GM19025 (cell line): ENCODE data around the gene PCBD2.
"Not testable (repeated sequence)": the region's sequence is repeated elsewhere in the genome, so short reads cannot be mapped to it uniquely, and the experiment has no call there.

Experiments used
- ATAC-seq: cut with Tn5 transposase; IDR thresholded peaks from one replicate; pipeline ENCODE4 v1.9.1; 2021; ENCODE audit warnings: mild to moderate bottlenecking, low read depth, moderate library complexity; ENCODE audit not compliant: unreplicated experiment

PCBD2 gene

DNA sequence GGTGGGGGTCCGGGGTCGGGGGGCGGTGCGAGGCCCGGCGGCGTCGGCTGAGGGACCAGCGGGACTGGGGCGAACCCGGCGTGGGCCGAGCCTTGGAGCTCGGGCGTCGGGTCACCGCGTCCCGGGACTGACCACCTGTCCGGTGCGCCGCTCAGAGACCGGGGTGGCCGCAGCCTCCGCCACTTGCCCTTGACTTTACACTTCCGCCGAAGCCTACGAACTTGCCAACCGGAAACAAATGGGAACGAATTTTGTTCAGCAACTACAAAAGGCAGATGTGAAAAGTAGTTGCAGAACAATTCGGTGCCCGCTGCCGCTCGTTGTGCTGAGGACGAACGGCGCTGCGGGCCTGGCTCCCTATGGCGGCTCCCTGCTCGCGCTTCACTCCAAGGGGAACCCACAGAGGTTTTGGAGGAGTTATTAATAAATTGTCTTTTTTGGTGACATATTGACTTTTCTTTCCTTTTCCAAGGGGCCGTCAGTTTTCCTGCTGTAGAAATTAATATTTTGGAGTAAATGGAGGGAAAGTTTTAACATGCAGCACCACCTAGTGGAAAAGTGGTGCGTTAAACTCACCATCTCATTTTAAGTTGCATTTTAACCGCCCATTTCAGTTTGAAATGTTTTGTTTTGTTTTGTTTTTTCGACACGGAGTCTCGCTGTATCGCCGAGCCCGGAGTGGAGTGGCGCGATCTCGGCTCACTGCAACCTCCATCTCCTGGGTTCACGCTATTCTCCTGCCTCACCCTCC is 490 bp downstream of the PCBD2 start:
- ATAC-seq: peak; percentile 28

DNA sequence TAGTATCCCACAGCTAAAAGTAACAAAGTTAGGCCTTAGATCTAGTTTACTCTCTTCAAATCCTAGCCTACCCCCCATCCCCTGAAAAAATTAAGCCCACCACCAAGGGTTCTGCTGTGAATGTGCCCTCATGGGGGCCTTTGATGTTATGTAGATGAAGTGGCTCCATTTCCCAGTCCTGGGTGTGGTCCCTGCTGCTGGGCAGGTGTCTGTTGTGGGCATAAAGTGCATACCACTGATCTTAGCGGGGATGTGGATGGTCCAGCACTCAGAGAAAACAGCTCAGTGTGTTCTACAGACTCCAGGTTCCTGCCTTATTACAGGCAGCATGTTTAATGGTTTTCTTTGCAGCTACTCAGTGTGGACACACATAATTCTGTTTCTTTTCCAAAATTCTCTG is 1.9 kb downstream of the PCBD2 start:
- no peak for ATAC-seq

- not testable (repeated sequence) for ATAC-seq
These were observed 5.8 kb downstream of the PCBD2 start for GRCh38 chr5:134910752-134911151.

- ATAC-seq: no peak
These were observed 6.6 kb downstream of the PCBD2 start for GRCh38 chr5:134911285-134912206.

DNA sequence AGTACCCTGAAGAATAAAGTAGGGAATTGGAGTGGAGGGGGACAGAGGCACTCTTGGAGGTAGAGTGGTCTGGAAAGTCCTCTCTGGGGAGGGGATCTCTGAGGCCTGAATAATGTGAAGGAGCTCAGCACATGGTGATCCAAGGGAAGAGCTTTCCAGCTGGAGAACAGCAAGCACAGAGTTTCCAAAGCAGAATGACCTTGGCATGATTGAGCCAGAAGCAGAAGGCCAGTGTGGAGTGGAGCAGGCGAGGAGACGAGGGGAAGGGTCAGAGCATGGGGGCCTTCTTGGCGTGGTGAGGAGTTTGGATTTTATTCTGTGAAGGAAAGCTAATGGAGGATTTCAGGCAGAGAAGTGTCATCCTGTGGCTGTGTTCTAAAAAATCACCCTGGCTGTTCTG is 8.3 kb downstream of the PCBD2 start:
- no peak for ATAC-seq

DNA sequence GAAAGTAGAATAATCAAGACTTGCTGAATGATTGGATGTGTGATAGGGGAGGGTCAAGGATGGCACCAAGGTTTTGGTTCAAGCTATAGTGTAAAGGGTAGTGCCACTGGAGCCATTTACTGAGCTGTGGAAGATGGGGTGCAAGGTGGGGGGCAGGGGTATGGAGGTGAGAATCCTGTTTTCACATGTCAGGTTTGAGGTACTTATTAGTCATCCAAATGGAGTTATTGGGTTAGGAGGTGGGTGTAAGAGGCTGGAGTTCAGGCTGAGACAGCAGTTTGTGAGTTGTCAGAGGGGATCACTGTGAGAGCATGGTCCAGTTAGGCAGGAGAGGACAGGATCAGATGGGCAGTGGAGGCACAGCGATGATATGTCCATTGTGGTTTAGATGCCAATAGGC is 8.9 kb downstream of the PCBD2 start:
- no peak for ATAC-seq

GRCh38 chr5:134917070-134917815 is 12.3 kb downstream of the PCBD2 start:
- ATAC-seq: no peak

DNA sequence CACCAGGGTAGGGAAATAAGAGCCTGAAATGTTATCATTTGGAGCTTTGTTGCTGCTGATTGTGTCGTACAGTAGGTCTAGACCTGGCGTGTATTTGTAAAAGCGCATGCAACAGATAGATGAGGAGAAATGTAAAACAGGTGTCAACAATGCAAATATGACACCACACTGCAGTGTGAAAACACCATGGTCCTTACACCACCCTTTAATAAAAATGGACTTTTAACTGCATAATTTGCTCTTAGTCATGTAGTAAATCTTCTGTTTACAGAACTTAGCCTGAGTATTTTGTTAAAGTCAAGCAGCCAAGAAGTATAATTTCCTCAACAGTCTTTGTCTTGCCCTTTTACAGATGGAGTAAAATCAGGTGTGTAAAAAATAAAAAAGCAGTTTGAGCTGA is 13.9 kb downstream of the PCBD2 start:
- ATAC-seq: no peak

- no peak for ATAC-seq
These were observed 16.1 kb downstream of the PCBD2 start for GRCh38 chr5:134920848-134921575.

GRCh38 chr5:134932508-134932907 is 27.6 kb downstream of the PCBD2 start:
- ATAC-seq: no peak

DNA sequence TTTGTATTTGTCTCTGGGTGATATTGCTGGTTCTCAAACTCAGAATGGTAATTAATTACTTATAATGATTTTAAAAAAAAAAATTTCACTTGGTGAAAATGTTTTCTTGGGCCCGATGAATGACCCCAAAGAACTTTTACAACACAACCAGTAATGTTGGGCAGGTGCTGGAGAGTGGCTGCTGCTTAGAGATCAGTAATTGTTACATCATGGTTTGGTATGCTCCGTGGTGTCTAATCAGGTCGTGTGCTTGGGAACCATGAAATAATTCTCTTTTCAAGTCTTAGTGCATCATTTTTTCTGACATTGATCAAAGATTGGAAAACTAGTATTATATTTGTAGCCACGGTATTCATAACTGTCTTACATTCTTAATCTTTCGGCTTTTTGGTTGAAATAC is 29.3 kb downstream of the PCBD2 start:
- ATAC-seq: no peak

DNA sequence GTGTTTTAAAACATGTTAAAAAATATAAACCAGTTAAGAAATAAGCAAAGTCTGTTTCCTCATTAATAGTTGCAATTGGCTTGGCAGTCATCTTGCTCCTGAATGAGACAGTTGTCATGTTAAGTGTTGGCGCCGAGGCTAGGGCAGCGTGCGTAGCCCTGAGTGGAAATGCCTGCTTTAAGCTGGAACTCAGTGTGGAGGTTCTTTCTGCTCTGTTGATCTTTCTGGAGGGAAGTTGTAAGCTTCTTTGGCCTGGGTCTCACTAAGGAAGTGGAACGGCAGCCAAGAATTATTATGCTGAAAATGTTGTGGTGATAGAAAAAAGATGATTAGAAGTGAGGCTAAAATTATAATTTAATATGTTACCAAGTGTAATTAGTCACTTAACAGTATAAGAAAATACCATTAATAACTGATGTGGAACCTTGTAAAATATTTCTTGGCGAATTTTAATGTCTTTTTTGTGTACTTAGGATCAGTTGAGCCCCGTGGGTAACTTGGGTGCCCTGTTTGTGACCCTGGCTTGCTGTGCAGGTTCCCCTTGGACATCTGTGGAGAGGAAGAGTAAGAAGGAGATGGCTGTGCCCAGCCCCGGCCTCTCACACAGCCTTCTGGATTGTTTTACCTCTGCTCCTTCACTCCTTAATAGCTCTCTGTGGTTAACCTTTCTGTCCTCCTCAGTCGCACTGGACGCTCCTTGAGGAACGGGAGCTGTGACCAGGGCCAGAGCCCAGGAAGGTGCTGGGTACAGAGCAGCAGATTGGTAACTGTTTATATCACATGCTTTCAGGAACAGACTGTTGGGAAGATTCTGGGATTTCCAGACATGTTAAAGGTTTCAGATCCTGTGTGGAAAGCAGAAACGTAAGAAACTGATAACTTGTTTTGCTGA is 31.0 kb downstream of the PCBD2 start:
- ATAC-seq: no peak

GRCh38 chr5:134937526-134937925 is 32.6 kb downstream of the PCBD2 start:
- ATAC-seq: no peak

- ATAC-seq: no peak
These were observed 33.1 kb downstream of the PCBD2 start for GRCh38 chr5:134938030-134938429.

GRCh38 chr5:134939500-134939899 is 34.6 kb downstream of the PCBD2 start:
- no peak for ATAC-seq

DNA sequence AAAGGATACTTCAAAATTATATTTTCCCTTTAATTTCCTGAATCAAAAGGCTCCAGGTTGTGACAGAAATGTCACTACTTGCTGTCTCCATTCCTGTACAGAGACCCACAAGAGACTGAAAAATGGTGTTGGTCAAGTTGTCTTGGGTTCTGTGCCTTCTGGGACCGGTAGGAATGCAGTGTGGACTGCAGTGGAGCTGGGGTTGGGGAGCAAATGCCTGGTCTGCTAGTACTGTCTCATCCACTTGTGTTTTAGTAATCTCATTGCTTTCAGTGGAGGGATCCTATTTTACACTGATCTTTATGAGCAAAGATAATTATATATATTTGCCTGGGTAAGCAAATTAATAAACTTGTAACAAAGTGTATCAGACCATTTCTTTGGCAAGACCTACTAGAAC is 38.6 kb downstream of the PCBD2 start:
- no peak for ATAC-seq

- ATAC-seq: no peak
These were observed 39.7 kb downstream of the PCBD2 start for GRCh38 chr5:134944630-134945029.

GRCh38 chr5:134945041-134945440 is 40.1 kb downstream of the PCBD2 start:
- no peak for ATAC-seq

DNA sequence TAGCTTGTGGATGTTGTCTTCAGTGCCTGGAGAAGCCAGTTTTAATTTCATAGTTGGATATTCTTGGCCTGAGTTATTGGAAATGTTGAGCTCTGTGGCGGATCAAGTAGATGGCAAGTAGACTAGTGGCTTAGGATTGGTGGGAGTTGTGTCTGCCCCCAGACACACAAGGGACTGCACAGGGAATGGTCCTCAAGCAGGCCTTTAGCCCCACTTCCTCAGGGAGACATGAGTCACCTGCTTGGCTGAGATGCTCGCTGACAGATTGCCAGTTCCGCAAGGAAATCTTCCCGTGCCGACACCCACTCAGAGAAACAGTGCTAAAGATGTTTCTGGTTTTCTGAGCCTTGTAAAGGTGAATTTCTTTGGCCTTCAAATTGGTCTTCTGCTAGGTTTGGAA is 44.0 kb downstream of the PCBD2 start:
- no peak for ATAC-seq
